GM08714 (cell line): ENCODE data around the gene ZSWIM8.
"Not testable (repeated sequence)": the region's sequence is repeated elsewhere in the genome, so short reads cannot be mapped to it uniquely, and the experiment has no call there.

Experiments
- H3K4me3 ChIP-seq: fragments of 200-500 bp; sonication (Bioruptor generic); 2 replicates; pipeline ENCODE4 v1.5.1; 2014; ENCODE audit warnings: mild to moderate bottlenecking, low read length, inconsistent platforms
- ZNF274 ChIP-seq: IDR thresholded peaks from 2 replicates; pipeline ENCODE4 v1.6.1; 2012; ENCODE audit warnings: mild to moderate bottlenecking, low read depth, low read length

Gene ZSWIM8

DNA sequence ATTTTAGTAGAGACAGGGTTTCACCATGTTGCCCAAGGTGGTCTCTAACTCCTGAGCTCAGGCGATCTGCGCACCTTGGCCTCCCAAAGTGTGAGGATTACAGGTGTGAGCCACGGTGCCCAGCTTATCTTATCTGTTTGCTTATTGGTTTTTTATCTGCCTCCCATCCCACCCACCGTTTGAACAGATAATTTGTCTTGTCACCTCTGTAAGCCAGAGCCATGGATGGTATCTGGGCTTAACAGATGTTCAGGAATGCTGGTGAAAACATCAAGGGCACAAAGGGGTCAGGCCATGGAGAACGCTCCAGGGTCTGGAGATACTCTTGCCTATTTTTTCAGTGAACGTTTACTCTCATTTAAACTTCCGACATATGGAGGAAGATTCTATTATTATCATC, 38.0 kb downstream of the ZSWIM8 start:
- H3K4me3 ChIP-seq = no peak overlapping the region
- TF ChIP-seq ZNF274 = no peak

DNA sequence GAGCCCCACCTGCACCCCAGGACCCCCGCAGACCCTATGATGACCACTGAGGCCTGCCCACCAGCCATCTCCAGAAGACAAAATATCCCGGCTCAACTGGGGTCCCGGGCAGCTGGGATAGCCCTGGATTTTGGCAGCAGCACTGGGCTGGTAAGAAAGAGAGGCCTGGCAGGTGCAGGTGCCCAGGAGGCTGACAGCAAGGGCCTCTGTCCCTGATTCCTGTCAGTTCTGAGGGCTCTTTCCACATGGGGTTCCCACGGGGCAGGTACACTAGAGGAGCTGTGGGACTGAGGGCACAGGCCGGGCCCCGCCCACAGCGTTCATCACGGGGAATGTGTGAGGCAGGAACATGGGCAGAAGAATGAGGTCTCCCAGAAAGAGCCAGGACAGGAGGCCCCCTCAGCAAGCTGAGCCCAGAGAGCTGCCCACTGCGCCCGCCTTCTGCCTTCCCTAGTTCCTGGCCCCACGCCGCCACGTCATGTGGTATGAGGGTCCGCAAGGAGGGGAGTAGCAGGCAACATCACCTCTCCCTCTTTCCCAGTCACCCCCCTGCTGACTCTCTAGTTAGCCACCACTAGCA, 38.8 kb downstream of the ZSWIM8 start:
- H3K4me3 ChIP-seq = no peak overlapping the region
- no peak for TF ChIP-seq ZNF274

DNA sequence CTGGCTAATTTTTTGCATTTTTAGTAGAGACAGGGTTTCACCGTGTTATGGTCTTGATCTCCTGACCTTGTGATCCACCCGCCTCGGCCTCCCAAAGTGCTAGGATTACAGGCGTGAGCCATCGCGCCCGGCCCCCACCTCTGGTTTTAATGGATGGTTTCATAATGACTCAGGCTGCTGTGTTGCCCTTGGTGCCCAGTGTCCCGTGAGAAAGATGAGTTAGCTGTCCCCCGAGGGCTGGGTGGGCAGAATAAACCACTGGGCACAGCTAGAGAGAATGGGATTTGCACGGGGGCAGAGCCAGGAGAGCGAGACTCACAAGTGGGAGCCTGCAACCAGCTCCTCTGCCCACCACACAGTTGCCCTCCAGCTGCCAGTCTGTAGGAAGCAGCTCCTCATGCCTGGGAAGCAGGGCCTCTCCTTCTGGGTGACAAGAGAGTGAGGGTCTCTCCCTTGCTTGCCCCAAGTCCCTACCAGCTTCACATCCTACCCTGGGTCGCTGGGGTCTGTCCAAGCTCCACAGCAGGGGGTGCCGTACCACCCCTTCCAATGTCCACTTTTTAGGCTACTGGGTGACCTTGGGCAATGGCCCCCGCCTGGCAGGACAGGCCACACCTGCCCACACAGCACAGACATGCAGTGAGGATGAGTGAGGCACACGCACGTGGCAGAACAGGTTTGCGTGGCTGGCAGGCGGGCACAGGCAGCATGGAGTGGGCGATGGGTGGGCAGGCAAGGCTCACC, 42.1 kb downstream of the ZSWIM8 start:
- no peak overlapping the region for H3K4me3 ChIP-seq
- no peak for TF ChIP-seq ZNF274

DNA sequence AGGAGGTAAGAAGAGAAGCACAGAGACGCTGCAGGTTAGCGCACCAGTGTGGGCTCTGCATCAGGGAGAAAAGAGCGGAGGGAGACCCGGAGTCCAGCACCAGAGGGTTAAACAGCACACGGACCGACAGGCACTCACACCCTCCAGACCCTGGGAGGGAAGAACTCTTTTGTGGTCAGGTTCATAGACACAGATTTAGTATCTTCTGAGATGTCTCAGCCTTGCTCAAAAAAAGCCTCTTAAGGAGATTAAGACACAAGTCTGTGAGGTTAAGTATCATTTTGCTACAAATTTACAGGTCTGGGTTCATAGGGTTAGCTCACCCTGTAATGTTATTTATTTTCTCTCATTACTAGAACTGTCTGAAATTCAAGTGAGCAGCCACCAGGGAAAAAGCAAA, 42.8 kb downstream of the ZSWIM8 start:
- no peak for TF ChIP-seq ZNF274
- no peak overlapping the region for H3K4me3 ChIP-seq

DNA sequence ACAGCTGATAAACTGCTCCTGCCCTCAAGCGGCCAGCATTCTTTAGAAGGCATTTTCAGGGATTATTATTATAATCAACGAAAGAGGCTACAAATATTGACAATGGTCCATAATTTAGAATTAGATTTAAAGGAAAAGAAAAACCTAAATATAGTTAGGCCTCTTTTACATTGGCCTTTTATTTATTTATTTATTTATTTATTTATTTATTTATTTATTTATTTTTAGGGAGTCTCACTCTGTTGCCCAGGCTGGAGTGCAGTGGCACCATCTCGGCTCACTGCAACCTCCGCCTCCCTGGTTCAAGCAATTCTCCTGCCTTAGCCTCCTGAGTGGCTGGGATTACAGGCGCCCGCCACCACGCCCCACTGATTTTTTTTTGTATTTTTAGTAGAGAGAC, 43.7 kb downstream of the ZSWIM8 start:
- not testable (repeated sequence) for H3K4me3 ChIP-seq

DNA sequence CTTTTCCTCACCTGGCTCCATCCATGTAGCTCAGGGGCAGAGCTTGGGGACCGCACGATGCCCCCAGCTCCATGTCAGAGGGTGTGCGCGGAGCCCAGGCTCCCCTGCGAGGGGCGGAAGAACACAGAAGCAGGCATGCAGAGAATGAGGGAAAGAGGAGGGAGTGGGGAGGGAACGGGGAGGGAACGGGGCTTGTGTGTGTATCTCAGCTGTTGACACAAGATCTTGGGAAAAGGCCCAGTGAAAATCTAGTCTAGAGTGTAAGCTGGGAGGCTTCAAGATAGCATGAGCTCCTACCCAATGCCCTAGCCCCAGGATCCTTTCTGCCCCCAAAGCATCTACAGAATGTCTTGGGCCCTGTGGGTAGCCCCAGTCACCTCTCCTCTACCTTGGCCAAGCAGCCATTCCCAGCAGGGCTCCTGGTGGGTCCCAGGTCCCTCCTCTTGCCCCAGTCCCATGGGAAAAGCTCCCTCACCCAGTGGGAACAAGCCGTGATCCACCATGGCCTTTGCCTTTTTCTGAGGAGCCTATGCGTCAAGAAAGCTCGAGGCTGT, 51.1 kb downstream of the ZSWIM8 start:
- no peak overlapping the region for H3K4me3 ChIP-seq
- TF ChIP-seq ZNF274 = no peak

DNA sequence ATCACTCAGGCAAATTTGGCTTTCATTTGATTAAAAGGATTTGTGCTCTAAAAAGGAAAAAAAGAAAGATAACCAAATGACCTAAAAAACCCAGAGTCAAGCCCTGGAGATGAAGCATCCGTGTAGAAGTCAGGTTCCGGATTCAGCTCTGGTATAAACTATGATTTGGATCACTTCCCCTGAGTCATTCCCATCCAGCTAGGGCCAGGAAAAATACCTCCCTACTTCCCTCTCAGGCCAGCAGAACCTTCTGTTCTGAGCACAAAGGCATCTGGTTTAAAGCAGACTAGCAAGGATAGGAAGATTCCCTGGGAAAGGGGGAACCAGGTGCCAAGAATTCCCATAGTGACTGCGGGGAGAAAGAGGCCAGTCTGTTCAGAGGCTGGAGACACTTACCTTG, 51.7 kb downstream of the ZSWIM8 start:
- TF ChIP-seq ZNF274 = no peak
- H3K4me3 ChIP-seq = no peak overlapping the region

DNA sequence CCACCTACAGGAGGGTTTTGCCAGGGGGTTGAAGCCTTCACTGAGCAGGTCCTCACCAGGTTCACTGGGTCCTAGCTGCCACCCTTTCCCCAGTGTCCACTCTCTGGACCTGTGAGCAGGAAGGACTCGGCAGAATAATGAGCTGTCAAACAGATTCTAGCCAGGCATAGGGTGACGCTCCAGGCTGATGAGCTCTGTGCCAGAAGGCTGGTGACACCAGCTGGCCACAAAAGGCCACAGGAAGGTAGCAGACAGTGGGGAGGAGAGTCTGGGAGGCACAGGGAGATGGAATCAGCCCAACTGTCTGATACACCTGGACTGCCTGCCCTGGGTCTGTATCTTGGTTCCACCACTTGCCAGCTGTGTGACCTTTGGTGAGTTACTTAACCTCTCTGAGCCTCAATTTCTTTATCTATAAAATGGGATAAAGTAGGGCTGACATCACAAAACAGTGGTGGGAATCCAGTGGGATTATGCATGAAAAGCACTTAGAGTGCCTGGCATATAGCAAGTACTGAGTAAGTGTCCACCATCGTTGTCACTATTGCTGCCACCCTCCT, 52.7 kb downstream of the ZSWIM8 start:
- TF ChIP-seq ZNF274 = no peak
- no peak overlapping the region for H3K4me3 ChIP-seq

DNA sequence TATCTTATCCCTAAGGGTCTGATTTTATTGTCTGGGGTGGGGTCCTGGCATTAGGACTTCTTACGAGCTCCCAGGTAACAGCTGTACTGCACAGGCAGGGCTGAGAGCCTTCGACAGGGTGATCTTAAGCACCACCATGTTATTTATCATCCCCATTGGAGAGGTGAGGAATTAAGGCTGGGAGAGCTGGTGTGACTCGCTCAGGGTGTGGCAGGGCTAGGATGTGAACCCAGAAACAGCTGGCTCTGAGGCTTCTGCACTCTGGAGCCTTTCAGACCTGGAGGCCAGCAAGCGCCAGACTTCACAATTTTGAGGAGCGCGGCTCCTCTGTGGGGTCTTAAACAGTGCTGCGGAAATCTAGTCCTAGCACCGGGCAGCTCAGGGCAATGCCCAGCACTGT, 53.4 kb downstream of the ZSWIM8 start:
- no peak for TF ChIP-seq ZNF274
- H3K4me3 ChIP-seq = no peak overlapping the region

DNA sequence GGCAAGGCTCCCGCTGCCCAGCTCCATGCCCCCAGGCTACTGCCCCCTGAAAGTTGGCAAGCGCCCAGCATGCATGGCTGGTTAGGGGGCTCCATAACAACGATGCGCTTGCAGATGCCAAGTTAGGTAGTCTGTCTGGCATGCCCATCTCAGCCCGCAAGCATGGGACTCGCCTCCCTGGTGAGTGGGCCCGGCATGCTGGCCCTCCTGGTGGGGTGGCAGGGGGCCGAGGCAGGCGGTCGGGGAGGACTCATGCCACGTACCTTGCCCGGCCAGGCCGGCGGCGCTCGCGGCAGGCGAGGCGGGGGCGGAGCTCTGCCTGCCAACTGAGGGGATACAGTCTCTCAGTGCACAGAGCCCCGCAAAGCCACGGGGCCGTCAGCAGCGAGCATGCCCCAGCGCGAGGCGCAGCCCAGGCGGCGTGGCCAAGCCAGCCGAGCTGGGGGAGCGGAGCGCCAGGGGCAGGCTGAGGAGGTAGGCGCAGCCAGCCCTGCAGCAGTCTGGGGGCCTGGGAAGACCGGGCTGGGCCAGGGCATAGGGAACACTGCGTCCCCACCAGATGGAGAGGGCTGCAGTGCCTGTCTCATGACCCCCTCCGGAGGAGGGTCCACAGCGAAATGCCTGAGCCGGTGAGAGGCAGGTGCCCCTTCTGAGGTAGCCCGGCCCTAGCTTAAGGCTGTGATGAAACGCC, 54.0 kb downstream of the ZSWIM8 start:
- no peak for TF ChIP-seq ZNF274
- no peak overlapping the region for H3K4me3 ChIP-seq

DNA sequence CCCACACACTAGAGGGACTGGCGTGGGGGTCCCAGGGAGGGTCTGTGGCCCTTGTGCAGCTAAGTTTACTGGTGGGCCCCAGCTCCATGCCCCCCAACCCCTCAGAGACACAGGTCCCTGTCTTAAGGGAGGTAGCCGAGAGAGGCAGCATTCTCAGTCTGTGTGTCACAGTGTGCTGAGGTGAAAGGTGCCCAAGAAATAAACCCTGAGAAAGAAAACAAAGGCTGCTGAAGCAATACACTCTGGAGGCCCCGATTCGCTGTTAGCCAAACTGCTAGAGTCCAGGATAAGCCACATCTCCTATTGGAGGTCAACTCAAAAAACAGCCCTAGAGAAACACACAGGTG, 54.6 kb downstream of the ZSWIM8 start:
- H3K4me3 ChIP-seq = no peak overlapping the region

DNA sequence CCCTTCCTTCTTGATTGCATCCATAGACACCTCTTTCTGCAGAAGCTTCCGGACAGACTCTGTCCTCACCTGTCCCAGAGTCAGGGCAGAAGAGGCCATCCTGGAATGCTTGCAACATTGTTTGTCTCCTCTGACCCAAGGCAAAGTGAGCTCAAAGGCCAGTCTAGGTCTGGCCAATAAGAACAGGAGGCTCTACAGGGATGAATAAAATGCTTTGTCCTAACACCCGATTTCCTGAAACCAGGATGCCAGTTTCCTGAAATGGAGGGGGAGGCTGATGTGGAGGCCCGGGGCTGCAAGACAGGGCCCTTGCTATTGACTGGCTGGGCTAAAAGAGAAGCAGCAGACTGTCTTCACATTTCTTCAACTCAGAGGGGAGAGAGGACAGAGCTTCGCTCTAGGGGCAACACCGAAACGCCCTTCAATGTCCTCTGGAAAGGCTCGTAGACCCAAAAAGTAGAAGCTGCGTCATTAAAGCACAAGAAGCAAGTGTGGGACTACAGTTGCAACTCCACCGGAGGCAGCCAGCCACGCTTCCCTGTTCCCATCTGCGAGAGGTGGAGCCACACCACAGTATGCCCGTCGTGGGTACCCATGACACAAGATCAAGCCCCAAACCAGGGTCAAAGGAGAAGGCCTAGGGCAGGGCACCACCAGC, 55.1 kb downstream of the ZSWIM8 start:
- H3K4me3 ChIP-seq = no peak overlapping the region
- TF ChIP-seq ZNF274 = no peak

More for the DNA sequence above, 54.6 kb downstream of the ZSWIM8 start:
- TF ChIP-seq ZNF274 = no peak

DNA sequence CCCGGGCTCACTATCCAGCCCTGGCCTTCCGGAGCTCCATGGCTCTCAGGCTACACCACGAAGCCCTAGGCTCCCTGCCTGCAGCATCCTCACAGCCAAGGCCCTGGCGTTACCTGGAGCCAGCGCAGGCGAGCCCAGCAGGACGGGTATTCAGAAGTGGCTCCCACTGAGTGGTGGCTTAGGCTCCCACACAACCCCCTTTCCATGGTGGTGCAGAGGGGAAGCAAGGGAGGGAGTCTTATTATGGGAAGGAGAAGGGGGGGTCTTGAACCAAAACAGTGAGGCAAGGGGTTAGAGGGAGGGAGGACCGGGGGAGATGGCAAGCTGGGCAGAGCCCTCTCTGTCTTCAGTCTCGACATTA, 55.6 kb downstream of the ZSWIM8 start:
- H3K4me3 ChIP-seq = no peak overlapping the region
- no peak for TF ChIP-seq ZNF274

DNA sequence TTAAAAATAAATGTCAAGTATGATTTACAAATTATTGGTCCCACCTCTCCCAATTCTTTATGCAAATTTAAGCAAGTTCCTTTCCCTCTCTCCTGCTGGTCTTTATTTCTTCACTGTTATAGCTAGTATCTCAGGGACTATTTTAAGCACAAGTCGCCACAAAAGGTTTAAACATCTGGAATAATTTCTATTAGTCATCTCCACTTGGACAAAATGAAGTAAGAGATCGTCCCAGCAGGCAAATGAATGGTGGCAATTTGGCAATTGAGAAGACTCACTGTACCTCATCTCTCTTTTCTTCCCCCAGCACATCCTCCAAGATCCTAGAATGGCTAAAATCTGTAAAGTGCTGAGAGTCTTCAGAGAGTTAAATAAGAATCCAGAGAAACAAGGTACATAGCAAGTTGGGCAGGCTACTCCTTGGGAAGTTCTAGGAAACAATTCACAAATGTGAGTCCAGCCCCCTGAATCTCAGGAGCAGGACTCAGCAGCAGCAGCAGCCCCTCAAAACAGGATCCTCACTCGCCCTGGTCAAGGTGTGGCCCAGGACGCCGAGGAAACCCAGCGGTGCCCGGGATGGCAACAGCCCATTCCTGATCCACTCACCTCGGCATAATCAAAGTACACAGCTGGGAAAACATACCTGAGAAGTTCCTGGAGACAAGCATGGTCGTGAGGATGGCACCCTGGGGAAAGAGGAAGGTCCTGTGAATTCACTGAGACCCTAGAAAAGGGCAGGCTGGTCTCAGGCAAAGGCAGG, 56.3 kb downstream of the ZSWIM8 start:
- no peak for TF ChIP-seq ZNF274
- H3K4me3 ChIP-seq = no peak overlapping the region

DNA sequence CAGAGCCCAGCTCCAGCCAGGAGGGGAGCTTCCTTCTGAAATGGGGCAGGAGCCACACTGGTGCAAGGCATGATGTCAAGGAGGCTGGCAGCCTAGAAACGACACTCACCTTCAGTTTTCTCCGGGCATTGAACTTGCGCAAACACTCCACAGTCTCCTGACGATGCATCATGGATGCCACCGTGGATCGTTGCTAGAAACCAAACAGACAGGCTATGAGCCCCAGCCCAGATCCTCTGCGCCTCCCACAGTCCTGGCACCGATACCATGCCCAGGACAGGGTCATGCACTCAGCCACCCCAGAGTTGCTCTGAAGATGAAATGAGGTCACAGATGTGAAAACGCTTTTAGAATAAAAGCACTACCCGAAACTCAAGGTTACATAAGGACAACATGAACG, 56.9 kb downstream of the ZSWIM8 start:
- H3K4me3 ChIP-seq = no peak overlapping the region
- no peak for TF ChIP-seq ZNF274
